Stomach (tissue), 4 donors: ENCODE data around the gene EXT2.

ENCODE experiments used
- POLR2A ChIP-seq, 4 donors: fragments of 450-650 bp; IDR thresholded peaks; one replicate each; pipeline ENCODE4 v1.6.1; 2016; ENCODE audit warnings: antibody characterized with exemption in 4 of 4, control low read depth in 2 of 4, mild to moderate bottlenecking in 1 of 4, moderate library complexity in 1 of 4
- POLR2AphosphoS5 ChIP-seq, 3 donors: sonication (generic); formaldehyde crosslinking; IDR thresholded peaks; one replicate each; pipeline ENCODE4 v1.6.1; 2016; ENCODE audit warnings: antibody characterized with exemption in 3 of 3
- TF ChIP-seq, protein P1 (sequence below), 7 experiments: fragments of 450-650 bp in 4 of 7; fragments of 200-600 bp in 3 of 7; sonication (generic) in 3 of 7; IDR thresholded peaks; one replicate each; pipeline ENCODE4 v1.5.1; 2016 to 2019; ENCODE audit warnings: antibody characterized with exemption in 7 of 7, control low read depth in 2 of 7, mild to moderate bottlenecking in 1 of 7

DNA sequence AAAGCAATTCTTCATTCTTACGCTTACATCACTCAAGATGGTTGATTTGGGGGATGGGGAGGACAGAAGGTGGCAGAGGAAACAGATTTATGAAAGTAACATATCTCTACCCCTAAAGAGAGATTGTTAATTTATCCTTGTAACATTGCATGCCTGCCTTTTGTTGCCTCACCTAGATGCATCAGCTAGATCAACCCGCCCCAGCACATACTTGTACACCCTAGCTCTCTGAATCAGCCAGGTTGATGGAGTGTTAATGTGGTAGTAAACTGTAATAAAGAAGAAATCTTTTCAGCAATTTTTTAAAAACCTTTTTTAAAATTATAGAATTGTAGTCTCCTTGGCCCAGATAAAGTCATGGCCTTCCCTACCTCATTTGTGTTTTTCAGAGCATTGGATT lies 51.5 kb downstream of the EXT2 start:
- TF ChIP-seq, protein P1, sequence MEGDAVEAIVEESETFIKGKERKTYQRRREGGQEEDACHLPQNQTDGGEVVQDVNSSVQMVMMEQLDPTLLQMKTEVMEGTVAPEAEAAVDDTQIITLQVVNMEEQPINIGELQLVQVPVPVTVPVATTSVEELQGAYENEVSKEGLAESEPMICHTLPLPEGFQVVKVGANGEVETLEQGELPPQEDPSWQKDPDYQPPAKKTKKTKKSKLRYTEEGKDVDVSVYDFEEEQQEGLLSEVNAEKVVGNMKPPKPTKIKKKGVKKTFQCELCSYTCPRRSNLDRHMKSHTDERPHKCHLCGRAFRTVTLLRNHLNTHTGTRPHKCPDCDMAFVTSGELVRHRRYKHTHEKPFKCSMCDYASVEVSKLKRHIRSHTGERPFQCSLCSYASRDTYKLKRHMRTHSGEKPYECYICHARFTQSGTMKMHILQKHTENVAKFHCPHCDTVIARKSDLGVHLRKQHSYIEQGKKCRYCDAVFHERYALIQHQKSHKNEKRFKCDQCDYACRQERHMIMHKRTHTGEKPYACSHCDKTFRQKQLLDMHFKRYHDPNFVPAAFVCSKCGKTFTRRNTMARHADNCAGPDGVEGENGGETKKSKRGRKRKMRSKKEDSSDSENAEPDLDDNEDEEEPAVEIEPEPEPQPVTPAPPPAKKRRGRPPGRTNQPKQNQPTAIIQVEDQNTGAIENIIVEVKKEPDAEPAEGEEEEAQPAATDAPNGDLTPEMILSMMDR (IDR thresholded peaks at IDR 0.05), result no peak
- TF ChIP-seq POLR2AphosphoS5 (IDR thresholded peaks at IDR 0.05), result no peak
- TF ChIP-seq POLR2A (IDR thresholded peaks at IDR 0.05), result no peak
